GM12801 (cell line): ENCODE data around the gene THG1L.

ENCODE experiments used
- CTCF ChIP-seq: IDR thresholded peaks from one replicate; pipeline ENCODE4 v1.5.1; 2011; ENCODE audit warnings: control low read depth; ENCODE audit not compliant: insufficient read length; ENCODE audit errors: extremely low read depth

THG1L gene

DNA sequence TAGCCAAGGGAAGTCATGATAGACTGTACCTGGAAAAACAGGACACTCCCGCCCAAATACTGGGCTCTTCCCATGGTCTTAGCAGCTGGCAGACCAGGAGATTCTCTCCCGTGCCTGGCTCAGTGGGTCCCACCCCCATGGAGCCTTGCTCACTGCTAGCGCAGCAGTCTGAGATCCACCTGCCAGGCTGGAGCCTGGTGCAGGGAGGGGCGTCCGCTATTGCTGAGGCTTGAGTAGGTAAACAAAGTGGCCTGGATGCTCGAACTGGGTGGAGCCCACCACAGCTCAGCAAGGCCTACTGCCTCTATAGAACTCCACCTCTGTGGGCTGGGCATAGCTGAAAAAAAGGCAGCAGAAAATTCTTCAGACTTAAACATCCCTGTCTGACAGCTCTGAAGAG is 10.1 kb upstream of the THG1L start:
- TF ChIP-seq CTCF: no peak

GRCh38 chr5:157729858-157730257 is 1.4 kb upstream of the THG1L start:
- TF ChIP-seq CTCF: no peak

- TF ChIP-seq CTCF: no peak
Observed at GRCh38 chr5:157730900-157731271, 334 bp upstream of the THG1L start.

- TF ChIP-seq CTCF: no peak
Observed at GRCh38 chr5:157732130-157732514, 902 bp downstream of the THG1L start.

DNA sequence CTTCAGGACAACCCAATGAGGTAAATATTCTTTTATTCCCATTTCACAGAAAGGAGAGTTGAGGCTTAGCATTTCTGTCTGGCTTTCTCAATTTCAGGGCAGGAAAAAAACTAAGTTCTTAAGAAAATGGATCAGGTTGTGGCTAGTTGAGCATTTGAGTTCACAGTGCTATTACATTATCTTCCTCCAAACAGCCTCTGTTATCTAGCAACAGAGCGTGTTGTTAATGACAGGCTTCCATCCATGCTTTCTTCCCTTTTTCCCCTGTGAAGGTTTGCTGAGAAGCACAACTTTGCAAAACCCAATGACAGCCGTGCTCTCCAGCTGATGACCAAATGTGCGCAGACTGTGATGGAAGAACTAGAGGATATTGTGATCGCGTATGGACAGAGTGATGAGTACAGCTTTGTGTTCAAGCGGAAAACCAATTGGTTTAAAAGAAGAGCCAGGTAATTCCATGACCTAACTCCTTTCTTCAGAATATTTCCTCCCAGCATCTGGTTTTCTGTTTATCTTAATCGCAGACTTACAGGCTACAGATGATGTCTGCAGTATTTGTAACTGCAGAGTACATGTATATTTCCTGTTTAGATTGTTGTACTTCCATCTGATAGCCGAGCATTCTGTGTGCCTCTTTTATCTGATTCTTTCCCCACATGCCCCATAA is 1.5 kb downstream of the THG1L start:
- TF ChIP-seq CTCF: no peak

GRCh38 chr5:157734436-157734835 is 3.2 kb downstream of the THG1L start:
- TF ChIP-seq CTCF: no peak

- no peak for TF ChIP-seq CTCF
Observed at GRCh38 chr5:157735991-157736390, 4.8 kb downstream of the THG1L start.
